Renal cortex interstitium (tissue), 11 donors: ENCODE data around the gene TRAK1. TPM values are rescaled to one million over a fixed set of nuclear protein-coding genes. Genes with fewer than 3 reads are reported as not detected.

Source experiments
- DNase-seq, 11 donors: peaks; one replicate each; pipeline ENCODE4 v3.0.0-alpha.2; 2013; ENCODE audit warnings: low read depth in 9 of 11, low spot score in 4 of 11; ENCODE audit errors: extremely low read depth in 1 of 11
- polyA plus RNA-seq, 3 donors: library from polyadenylated mRNA; unstranded; fragments of 120-200 nt; gene quantifications; one replicate each; pipeline ENCODE4 v1.2.1, GENCODE V29; 2013; ENCODE audit not compliant: insufficient read length in 3 of 3

TRAK1 gene
- polyA plus RNA-seq, 3 donors: 42.3 to 48.7 (median 43.7) TPM

DNA sequence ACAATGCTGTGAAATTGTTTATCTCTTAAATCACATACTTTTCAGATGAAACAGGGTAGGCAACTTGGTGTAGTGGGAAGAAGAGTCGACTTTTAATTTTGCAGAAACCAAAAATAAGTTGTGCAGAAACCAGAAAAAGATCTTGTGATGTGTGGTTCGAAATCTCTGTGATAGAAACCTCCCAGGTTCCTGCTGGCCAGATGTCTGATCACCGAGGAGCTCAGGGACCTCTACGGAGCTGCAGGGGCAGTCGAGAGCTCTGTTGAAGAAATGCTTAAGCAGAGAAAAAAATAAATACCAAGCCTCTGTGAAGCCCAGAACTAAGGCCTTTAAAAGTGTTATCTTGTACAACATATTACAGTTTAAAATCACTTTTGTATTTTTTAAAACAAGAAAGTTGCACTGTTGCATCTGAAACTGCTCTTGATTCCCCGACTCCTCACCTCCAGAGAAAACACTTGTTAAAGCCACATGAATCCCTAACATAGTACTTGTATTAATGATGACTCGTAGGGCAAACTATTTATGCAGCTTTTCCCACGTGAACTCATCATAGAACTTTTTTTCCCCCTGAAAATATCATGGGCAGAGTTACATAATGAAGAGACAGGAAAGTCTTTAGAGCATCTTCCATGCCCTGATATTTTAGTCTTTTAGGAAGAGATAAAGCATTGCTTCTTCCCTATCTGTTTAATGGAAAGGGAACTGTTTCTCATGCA is 123.6 kb downstream of the TRAK1 start:
- DNase-seq: no peak

DNA sequence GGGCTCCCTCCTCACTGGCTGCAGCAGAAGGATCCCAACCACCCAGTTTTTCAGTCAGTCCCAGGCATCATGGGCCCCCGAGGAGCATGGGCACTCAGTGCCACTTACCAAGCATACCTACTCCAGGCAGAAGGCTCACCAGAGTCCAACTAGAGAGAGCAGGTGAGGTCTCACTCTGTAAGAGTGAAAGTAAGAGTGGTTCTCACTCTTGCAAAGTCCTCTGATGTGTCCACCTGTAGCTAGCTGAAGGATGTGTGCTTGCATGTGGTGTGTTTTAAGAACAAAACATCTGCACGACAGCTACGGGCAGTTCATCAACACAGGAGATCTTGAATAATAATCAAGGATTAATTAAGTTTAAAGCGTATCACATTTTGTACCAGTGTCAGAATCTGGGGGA is 125.1 kb downstream of the TRAK1 start:
- DNase-seq: no peak

DNA sequence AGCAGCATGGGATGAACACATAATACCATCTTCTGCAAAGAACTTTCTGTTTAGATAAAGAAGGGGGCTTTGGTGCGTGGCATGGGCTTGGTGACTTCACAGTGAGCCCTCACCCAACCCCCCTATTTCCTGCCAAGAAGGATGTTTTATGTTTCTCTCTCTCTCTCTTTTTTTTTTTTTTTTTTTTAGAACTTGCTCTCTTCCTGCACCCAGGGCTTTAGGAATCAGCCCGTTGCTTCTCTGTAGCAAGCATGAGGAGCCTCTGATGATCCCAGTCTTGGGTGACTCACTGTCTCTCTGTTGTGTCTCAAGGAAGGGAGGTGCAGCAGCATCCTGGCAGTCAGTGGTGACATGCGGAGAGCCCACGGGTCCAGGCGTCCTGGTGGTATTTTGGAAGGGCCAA is 125.8 kb downstream of the TRAK1 start:
- peak in 3 of 11 donors; percentile 21 to 35 (median 32) for DNase-seq

DNA sequence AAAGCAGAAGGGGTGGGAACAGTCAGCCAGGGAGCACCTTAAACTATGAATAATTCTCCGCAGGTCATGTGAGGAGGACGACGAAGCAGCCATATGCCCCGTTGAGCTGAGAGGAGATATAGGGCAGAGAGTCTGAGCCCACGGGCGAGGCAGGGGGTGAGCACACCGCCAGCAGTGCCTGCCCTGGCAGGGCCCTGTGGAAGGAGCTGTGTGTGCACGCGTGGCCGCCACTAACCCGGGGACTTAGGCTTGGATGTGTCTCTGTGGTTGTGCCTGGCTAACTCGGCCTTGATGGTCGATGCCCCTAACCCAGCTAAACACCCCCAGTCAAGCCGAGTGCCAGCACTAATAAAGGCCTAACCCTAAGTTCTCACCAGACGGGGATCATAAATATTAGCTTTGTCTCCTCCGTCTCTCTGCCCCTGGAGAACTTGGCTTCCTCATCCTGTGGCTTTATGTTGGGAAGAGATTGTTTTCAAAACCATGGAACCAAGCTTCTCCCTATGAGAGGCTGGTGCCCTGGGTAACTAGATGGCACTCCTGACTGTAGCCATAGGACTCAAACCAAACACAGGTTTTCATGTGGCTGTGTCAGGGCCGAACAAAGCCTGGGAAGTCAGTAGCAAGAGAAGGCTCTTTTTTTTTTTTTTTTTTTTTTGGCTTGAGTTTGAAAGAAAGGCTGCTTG is 129.4 kb downstream of the TRAK1 start:
- no peak for DNase-seq

DNA sequence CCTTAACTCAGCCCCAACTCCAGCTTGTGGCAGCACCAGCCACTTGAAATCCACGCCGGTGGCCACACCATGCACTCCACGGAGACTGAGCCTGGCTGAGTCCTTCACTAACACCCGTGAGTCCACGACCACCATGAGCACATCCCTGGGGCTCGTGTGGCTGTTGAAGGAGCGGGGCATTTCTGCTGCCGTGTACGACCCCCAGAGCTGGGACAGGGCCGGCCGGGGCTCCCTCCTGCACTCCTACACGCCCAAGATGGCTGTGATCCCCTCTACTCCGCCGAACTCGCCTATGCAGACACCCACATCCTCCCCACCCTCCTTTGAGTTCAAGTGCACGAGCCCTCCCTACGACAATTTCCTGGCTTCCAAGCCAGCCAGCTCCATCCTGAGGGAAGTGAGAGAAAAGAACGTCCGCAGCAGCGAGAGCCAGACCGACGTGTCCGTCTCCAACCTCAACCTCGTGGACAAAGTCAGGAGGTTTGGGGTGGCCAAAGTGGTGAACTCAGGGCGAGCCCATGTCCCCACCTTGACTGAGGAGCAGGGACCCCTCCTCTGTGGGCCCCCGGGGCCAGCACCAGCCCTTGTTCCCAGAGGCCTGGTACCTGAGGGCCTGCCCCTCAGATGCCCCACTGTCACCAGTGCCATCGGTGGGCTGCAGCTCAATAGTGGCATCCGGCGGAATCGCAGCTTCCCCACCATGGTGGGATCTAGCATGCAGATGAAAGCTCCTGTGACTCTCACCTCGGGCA is 132.0 kb downstream of the TRAK1 start:
- no peak for DNase-seq

DNA sequence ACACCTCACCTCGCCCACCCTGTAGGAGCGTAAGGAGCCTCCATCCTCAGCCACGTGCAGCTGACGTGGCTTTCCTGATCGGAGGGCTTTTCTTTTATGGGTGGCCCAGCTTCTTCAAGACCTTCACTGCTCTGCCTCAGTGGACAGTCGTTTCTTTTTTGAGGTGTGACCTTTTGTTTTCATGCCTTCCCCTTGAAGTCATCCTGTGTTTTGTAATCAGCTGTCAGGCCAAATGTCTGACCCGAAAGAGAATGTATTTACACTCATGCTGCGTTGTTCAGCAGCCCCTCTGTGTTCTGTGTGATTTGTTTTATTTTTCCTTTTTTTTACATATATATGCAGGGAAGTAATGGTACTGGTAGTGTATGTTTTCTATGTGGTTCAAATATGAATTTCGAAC is 133.0 kb downstream of the TRAK1 start:
- DNase-seq: no peak

DNA sequence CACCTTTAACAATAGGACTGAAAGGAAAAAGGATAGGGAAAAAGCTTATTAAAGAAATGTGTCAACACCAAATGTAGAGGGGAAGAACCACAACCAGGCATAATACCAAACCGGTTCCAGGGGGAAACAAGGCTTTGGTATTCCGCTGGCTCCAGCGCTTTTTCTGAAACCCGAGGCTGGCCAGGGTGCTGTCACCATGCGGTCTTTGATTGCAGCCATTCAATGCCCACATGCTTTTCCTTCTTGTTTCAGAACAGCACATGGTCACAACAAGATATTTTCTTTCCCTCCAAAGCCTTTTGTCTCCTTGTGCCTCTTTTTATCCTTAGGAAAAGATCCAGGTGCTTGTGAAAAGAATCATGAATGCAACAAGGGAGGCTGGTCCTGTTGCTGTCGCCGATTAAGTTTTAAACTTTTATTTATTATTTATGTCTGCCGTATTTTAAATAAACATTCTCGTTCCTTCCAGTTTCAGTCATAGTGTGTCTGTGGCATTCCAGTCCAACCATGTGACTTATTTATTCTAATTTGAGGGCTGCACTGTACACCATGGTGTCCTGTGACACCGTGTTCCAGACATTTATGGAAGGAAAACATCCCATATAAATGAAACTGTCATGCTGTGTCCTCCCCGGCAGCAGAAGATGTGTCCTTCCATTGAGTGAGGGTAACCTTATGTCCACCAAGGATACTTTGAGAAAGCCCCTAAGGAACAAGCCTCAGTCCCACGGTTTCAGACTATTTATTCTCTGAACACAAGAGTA is 133.7 kb downstream of the TRAK1 start:
- DNase-seq: peak in 4 of 11 donors; percentile 18 to 22 (median 21)

DNA sequence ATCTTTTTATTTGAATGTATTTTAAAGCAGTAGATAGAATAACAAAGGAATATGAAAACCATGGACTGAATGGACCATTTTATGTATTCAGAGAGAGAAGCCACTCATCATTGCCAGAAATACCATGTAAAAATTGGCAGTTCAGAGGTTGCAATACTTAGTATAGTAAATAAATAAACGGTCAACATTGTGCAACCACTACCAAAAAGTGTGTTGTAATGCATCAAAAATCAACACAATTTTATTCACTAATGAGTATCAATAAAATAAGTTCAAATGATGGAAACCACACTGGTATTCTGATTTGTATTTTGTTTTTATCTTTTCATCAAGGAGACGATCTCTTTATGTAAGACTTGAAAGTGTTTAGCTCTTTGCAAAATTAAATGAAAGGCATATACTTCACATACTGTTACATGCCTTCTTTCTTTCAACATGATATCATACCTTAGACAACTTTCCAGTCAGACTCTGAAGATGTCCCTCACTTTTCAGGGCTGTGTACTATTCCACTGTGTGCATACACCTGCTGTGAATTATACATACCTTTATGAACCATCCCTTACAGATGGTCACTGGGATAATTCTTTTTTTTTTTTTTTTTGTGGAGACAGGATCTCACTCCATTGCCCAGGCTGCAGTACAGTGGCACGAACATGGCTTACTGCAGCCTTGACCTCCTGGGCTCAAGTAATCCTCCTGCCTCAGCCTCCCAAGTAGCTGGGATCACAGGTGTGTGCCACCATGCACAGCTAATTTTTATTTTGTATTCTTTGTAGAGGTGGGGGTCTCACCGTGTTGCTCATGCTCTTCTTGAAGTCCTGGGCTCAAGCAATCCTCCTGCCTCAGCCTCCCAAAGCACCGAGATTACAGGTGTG is 134.6 kb downstream of the TRAK1 start:
- DNase-seq: no peak

DNA sequence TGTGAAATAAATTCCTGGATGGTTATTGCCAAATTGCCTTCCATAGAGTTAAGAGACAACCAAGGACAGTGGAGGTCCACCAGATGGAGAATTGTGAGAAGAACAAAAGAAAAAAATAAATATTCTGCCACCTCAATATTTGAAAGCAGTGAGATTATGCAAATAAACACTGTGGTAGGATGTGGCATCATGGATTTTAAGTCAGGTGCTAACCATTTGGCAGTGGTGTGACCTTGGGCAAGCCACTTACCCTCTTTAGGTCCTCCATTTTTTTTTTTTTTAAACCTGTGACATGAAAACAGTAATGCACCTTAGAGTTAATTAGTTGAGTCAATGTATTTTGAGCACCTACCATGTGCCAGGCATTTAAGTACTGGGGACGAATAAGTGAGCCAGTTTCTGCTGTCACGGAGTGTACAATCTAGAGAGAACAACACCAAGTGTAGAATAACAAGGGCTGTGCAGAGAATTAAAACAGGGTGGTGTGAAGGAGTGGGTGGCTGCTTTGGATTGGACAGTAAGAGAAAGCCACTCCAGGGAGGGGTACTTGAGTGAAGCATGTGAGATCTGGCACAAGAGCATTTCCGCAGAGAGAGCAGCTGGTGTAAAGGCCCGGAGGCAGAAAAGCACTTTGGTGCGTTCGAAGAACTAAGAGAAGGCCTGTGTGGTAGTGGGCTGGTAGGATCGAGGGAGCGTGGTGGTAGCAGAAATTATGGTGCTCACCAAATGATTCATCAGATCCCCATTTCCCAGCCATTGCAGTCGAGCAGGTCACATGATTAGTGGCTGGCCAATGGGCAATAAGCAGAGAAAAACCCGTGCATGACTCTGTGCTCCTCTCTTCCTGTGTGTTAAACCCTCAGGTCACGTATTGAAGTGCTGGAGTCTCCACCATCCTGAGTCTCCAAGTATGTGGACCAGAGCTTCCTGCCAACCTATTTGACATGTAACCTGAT is 135.6 kb downstream of the TRAK1 start:
- DNase-seq: no peak

DNA sequence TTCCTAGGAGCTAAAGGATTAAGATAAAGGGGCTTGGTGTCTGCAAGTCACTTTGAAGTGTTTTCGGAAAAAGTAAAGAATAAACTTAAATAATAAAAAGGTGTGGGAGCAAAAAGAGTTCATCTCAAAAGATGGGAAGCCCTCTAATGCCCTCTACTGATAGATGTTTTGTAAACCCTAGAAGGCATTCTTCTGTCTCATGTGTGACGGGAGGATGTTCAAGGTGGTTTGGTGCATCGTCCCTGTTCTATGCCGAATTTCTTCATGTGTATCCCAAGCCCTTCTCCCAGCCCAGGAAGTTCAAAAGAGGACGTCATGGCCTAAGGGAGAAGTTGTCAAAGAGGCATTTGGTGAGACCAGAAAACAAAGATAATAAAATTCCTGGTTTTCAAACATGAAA is 137.6 kb downstream of the TRAK1 start:
- no peak for DNase-seq

DNA sequence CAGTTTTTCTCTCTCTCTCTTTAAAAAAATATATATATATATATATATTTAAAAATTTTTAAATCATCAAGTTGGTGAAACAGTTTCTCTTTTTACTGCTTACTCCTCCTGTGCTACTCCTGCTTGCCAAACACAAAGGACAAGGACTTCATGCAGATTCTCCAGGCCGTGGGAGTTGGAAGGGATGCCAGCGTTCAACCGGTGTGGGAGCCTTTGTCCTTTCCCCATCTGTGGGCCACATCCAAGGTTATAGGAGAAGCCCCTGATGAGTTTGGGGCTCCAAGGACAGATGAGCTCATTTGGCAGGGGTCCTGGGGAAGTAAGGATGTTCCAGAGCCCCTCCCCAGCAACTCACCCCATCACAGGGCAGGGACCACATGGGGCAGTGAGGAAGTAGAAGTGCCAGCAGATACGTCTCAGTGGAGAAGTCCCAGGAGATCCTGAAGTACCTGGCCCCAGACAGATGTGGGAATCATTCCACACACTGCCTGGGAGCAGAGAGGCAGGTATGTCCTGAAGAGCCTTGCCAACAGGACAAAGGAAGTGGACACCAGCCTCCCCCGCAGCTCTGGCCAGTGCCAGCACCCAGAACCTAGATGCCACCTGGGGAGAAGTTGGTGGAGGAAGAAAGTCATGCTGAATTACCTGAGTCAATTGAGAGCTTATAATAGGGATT is 138.2 kb downstream of the TRAK1 start:
- DNase-seq: no peak

DNA sequence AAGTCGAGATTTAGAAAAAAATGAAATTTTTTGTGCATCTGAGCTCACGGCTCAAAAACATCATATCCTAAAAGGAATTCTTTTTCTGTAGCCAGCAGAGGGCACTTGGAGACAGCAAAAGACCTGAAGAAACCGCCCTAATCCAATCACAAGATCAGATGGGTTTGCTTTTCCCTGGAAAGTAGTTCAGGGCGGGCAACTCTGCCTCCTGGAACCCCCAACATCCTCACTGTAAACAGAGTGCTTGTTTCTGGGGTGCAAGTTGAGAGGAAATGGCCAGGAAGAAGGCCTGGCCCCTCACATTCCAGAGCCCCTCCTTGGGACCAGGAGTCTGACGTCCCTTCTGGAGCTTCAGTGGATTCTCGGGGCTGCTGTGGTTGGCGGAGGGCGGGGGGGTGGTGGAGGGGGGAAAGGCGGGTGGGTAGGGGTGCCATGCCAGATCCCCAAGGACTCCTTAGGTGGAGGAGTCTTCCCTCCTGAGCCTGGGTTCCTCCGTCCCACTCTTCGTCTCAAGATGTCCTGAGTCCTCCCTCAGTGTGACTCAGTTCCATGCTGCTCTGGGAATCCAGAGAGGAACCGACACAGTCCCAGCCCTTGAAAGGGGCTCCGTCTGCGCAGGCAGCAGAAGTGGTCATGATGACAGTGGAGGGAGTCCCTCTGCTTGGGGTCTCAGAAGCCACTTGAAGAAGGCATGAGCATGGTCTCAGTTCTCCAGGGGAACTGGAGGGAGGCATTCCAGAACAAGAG is 139.0 kb downstream of the TRAK1 start:
- DNase-seq: peak in 4 of 11 donors; percentile 20 to 33 (median 21)

DNA sequence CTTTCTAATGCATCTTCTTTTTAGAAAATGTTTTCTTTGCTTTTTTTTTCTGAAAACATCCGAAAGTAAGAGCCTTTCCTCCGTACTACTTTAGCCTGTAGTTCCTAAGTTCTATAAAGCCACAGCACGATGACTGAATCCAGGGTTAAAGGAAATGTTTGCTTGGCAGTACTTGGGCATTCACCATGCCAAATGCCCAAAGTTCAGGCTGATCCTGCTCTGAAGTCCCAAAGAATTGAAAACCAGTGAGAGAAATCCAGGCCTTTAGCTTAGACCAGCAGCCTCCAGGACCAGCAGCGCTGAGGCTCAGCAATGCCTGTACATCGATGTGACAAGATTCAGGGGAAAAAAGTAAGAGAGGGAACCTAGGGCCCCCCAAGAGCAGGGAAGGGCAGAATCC is 139.7 kb downstream of the TRAK1 start:
- no peak for DNase-seq

DNA sequence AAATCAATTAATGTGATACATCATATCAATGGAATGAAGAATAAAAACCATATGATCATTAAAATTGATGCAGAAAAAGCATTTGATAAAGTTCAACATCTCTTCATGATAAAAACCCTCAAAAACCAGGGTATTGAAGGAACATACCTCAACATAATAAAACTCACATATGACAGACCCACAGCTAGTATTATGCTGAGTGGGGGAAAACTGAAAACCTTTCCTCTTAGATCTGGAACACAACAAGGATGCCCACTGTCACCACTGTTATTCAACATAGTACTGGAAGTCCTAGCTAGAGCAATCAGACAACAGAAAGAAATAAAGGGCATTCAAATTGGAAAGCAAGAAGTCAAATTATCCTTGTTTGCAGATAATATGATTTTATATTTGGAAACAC is 144.4 kb downstream of the TRAK1 start:
- DNase-seq: no peak

DNA sequence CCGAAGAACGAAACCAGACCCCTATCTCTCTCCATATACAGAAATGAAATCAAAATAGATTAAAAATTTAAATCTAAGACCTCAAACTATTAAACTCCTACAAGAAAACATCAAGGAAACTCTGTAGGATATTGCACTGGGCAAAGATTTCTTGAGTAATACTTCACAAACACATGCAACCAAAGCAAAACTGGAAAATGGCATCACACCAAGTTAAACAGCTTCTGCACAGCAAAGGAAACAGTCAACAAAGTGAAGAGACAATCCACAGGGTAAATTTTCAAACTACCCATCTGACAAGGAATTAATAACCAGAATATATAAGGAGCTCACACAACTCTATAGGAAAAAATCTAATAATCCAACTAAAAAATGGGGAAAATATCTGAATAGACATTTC is 145.5 kb downstream of the TRAK1 start:
- no peak for DNase-seq

DNA sequence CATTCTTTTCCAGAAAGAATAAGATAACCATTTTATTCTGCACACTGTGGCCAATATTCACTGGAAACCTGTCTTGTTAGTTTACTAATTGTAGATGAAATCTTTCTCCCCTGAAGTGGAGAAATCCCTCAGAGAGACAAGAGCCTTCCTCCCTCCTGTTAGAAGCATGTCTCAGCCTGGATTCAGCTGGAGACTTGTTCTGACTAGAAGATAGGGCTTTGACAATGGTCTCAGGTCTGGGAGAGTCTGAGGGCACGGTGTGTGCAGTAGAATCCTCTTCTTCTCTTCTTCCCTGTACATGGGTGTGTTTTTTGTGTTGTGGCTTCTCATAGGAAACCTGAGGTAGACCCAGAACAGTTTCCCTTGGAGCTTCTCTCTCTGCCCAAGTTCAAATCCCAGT is 154.9 kb downstream of the TRAK1 start:
- no peak for DNase-seq
